ENCODE measurements around the gene MAGEA1.
"Not testable (repeated sequence)": the region's sequence is repeated elsewhere in the genome, so short reads cannot be mapped to it uniquely, and the experiment has no call there.

The MAGEA1 gene, protein sequence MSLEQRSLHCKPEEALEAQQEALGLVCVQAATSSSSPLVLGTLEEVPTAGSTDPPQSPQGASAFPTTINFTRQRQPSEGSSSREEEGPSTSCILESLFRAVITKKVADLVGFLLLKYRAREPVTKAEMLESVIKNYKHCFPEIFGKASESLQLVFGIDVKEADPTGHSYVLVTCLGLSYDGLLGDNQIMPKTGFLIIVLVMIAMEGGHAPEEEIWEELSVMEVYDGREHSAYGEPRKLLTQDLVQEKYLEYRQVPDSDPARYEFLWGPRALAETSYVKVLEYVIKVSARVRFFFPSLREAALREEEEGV

DNA sequence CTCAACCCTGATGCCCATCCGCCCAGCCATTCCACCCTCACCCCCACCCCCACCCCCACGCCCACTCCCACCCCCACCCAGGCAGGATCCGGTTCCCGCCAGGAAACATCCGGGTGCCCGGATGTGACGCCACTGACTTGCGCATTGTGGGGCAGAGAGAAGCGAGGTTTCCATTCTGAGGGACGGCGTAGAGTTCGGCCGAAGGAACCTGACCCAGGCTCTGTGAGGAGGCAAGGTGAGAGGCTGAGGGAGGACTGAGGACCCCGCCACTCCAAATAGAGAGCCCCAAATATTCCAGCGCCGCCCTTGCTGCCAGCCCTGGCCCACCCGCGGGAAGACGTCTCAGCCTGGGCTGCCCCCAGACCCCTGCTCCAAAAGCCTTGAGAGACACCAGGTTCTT is at the start of gene MAGEA1:
MAGEA1 (plus strand) TSS at position 154 of the 400 bp plus-strand sequence. CDS start 3,106 bp downstream, outside the sequence.
- DNase-seq (ENCODE audit: insufficient read length, low spot score) (no peak), FAIRE-seq (no peak)
- TF ChIP-seq POLR2A (IDR thresholded peaks at IDR 0.05; ENCODE audit: low read depth, low read length) = no peak

DNA sequence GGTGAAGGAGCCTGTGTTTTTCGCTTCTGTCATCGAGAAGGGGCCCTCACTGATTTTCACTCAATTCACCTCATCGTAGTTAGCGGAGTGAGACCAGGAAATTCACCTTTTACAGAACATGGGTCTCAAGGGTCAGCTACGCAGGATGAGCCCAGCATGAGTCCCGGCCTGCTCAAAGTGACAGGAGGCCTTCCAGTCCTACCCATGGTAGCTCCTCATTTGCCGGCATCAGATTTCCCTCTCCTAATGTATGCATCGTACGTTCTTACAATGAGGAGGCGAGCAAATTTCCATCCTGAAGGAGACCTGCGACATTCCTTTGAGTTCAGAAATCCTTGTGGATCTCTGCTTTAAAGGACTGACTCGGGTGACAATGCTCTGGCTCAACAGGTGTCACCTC is 46.2 kb upstream of the MAGEA1 start:
- not testable (repeated sequence) for FAIRE-seq; DNase-seq (ENCODE audit: insufficient read length, low spot score)

DNA sequence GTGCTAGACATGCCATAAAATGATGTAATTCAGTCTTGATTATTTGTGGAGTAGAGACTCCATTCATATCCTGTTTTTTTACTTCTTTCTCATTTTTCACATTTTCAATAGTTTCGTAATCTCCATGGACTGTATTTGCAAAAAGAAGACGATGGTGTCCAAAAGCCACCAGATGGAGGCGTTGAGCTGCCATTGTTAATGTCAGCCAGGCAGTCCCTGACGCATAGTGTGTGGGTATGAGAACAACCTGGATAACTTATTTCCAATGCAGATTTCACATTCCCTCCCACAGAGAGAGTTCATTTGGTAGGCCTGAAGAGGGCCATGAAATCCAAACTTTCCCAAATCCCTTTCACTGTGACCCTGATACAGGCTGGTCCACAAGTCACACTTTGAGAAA is 40.0 kb upstream of the MAGEA1 start:
- DNase-seq (ENCODE audit: insufficient read length, low spot score) = not testable (repeated sequence)
- peak; percentile 92 for FAIRE-seq

DNA sequence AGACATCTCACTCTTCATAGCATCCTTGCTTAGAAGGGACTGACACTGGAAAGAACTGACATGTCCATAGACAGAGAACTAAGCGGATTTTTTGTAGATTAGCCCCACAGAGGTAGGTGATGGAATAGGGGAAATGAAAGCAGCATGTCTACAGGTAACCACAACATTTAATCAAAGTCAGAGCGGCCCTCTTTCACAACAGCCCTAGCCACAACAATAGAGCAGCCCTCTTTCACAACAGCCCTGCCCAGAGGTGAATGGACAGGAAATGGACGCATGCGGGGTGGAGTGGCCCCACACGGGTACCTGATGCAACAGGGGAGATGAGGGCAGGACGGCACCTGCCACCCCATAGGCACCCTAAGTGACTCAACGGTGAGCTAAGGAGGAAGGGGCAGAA is 32.8 kb upstream of the MAGEA1 start:
- FAIRE-seq; DNase-seq (ENCODE audit: insufficient read length, low spot score): not testable (repeated sequence)

DNA sequence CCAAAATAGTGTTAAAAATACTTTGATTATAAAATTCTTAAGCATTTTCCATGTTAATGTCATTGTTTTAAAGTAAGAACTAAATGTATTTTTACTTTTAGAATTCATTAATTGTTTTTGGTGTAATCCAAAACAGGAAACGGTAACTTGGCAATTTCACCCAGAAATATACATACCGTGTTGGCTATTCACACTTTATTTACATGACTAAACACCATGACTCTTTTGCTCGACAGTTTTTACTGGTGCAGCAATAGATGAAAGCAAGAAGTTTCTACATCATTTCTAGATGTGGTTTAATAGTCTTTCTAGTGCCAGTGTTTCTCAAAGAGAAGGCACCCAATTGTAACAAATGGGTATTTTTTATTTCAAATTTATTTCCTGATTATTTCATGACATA is 25.6 kb upstream of the MAGEA1 start:
- no peak for DNase-seq (ENCODE audit: insufficient read length, low spot score)
- no peak for FAIRE-seq
- no peak for TF ChIP-seq POLR2A (IDR thresholded peaks at IDR 0.05; ENCODE audit: low read depth, low read length)

DNA sequence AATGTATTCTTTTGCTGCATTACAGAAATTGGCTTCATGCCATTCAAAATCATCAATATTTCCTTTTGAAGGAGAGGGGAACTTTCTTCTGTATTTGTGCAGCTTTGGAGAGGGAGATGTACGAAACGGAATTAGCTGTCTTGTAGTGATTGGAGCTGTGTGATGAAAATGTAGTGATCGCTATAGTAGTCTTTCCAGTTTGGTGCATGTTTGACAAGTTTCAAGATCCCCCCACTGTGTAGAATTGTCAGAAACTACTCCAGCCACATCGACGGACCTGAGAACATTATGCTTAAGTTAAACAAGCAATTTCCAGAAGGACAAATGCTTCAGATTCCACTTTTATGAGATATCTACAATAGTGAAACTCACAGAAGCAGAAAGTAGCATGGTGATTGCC is 21.6 kb upstream of the MAGEA1 start:
- DNase-seq (ENCODE audit: insufficient read length, low spot score) = no peak
- FAIRE-seq = no peak
- no peak for TF ChIP-seq POLR2A (IDR thresholded peaks at IDR 0.05; ENCODE audit: low read depth, low read length)

DNA sequence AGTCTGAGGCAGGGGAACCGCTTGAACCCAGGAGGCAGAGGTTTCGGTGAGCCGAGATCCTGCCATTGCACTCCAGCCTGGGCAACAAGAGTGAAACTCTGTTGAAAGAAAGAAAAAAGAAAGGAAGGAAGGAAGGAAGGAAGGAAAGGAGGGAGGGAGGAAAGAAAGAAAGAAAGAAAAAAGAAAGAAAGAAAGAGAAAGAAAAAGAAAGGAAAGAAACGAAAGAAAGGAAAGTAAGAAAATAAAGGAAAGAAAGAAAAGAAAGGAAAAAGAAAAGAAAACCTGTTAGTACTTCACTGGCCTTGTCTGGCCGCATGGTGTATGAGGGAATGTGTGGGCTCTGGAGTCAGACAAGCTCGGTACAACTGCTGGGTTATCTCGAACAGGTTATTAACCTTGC is 20.8 kb upstream of the MAGEA1 start:
- DNase-seq (ENCODE audit: insufficient read length, low spot score) (no peak), FAIRE-seq (no peak)
- no peak for TF ChIP-seq POLR2A (IDR thresholded peaks at IDR 0.05; ENCODE audit: low read depth, low read length)

DNA sequence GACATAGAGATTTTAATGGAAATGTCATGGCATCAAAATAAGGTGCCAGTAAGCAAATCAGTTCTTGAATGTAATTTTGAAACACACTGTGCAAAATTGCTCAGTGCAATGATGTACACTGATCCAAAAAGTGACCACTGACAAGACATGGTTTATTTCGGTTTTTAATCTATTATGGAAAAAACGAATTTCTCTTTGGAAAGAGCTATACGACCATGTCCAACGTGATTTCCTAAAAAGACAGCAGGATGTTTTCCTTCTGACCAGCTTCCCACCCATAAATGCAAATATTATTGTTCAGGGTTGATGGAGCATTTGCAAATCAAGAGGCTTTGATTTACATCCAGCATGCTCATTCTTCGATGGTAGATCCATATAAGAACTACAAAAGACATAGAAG is 17.1 kb upstream of the MAGEA1 start:
- no peak for TF ChIP-seq POLR2A (IDR thresholded peaks at IDR 0.05; ENCODE audit: low read depth, low read length)
- FAIRE-seq (no peak), DNase-seq (ENCODE audit: insufficient read length, low spot score) (no peak)

DNA sequence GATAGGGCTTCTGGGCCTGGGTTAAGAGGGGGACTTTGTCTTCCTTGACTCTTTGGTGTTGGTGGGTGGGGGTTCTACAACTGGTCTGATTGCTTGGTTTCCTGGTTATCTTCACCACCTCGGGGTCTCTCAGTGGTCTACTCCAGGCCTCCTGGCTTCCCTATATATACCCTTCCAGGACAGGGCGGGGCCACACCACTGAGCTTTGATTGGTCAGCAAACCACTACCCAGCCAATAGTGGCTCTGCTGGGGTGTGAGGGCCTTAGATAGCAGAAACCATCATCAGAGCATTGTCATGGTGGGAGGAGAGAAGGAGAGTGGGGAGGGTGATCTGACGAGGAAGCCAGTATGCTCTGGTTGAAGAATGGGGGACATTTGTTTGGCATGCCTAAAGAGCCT is 14.4 kb upstream of the MAGEA1 start:
- DNase-seq (ENCODE audit: insufficient read length, low spot score) (no peak), FAIRE-seq (no peak)
- TF ChIP-seq POLR2A (IDR thresholded peaks at IDR 0.05; ENCODE audit: low read depth, low read length) = no peak

DNA sequence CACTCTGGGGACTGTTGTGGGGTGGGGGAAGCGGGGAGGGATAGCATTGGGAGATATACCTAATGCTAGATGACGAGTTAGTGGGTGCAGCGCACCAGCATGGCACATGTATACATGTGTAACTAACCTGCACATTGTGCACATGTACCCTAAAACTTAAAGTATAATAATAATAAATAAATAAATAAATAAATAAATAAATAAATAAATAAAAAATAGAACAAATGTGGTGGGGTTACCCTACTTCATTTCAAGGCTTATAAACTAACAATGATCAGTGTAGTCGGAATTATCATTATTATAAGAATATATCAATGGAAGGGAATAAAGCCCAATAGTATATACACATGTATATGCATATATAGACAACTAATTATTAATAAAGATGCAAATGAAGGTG is 10.7 kb upstream of the MAGEA1 start:
- not testable (repeated sequence) for DNase-seq (ENCODE audit: insufficient read length, low spot score); FAIRE-seq

DNA sequence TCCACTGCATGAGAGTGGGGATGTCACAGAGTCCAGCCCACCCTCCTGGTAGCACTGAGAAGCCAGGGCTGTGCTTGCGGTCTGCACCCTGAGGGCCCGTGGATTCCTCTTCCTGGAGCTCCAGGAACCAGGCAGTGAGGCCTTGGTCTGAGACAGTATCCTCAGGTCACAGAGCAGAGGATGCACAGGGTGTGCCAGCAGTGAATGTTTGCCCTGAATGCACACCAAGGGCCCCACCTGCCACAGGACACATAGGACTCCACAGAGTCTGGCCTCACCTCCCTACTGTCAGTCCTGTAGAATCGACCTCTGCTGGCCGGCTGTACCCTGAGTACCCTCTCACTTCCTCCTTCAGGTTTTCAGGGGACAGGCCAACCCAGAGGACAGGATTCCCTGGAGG is 2.7 kb downstream of the MAGEA1 start:
- DNase-seq (ENCODE audit: insufficient read length, low spot score) = no peak
- no peak for TF ChIP-seq POLR2A (IDR thresholded peaks at IDR 0.05; ENCODE audit: low read depth, low read length)
- FAIRE-seq = no peak

DNA sequence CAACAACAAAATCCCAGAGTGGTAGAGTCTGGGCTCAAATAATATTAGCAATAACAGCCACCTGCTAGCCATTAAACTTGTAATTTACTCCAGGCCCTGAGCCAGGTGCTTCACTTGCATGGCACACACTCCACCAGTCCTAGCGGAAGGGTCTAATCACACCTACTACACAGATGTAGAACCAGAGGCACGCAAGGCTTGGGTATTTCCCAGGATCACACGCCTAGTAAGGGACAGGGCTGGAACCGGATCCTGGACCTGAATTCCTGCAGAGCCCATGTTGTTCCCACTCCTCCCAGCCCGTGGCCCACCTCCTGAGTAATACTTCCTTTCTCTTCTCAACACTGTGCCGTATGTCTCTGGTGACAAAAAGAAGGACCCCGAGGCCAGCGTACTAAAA is 5.7 kb downstream of the MAGEA1 start:
- no peak for FAIRE-seq
- TF ChIP-seq POLR2A (IDR thresholded peaks at IDR 0.05; ENCODE audit: low read depth, low read length) = no peak
- no peak for DNase-seq (ENCODE audit: insufficient read length, low spot score)

DNA sequence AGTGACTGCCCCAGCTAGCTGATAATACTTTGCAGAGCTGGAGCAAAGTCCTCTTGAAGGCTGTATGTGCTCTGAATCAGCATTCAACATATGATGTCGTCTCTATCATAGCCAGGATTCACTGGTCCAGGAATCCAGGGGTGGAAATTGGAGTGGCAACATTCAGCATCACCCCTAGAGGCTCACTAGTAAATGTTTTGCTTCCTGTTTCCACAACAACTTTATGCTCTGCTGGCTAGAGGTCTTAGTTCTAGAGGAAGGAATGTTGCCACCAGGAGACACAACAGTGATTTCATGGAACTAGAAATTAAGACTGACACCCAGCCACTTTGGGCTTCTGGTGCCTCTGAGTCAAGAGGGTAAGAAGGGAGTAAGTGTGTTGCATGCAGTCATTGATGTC is 11.3 kb downstream of the MAGEA1 start:
- TF ChIP-seq POLR2A (IDR thresholded peaks at IDR 0.05; ENCODE audit: low read depth, low read length) = no peak
- no peak for FAIRE-seq
- DNase-seq (ENCODE audit: insufficient read length, low spot score) = no peak

DNA sequence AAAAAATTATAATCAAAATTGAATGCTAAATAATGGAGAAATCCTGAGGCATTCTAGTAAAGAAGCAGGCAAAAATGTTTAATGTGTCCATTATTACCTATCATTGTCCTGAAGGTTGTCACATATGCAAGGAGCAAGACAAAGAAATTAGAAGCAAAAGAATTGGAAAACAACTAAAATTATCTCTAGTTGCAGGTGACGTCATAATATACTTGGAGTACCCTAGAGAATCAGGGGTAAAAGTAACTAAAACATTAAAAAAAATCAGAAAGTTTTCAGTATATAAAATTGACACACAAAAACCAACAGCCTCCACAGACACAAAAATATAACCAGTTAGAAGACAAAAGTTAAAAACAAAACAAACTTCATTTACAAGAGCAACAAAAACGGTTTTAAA is 21.4 kb downstream of the MAGEA1 start:
- DNase-seq (ENCODE audit: insufficient read length, low spot score) (no peak), FAIRE-seq (no peak)

DNA sequence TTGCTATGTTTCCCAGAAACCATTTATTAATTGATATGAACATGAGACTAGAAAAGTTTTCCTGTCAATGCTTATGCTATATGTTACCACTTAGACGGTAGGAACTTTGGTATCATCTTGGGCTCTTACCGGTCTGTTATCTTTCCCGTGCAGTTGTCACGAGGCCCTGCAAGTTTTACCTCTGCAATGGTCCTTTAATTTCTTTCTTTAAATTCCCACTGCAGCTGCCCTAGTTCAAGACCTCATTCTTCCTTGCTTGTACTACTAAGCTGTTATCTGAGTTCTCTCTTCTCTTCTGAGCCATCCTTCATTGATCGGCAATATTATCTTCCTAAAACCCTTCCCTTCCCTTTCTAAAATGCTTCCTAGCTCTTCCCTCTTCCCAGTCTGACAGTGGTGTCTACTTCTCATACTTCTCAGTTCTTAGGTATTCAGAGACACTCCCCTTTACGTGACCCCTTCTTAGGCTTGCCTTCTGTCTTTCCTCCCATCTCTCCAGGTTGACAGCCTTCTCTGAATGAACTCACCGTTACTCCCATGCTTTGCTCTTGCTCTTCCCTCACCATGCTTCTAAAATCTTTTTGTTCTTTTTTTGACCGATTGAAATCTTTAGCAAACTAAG is 27.5 kb downstream of the MAGEA1 start:
- FAIRE-seq (no peak), DNase-seq (ENCODE audit: insufficient read length, low spot score) (no peak)
- no peak for TF ChIP-seq POLR2A (IDR thresholded peaks at IDR 0.05; ENCODE audit: low read depth, low read length)

More for the DNA sequence above, 21.4 kb downstream of the MAGEA1 start:
- no peak for TF ChIP-seq POLR2A (IDR thresholded peaks at IDR 0.05; ENCODE audit: low read depth, low read length)

Measured in H54 (cell line).